Measurements from ENCODE around the gene SVIL.

The SVIL gene

GRCh38 chr10:29420744-29421143 lies 214.0 kb downstream of the SVIL start:
- DNase-seq: no peak
- peaks cover 0 to 5% (median 1%) of the 10 kb centered on the region in 4 donors for H3K4me1 ChIP-seq
- no peaks in the 10 kb centered on the region for H3K27me3 ChIP-seq
- intact Hi-C loops (cut with DNase I; ENCODE audit: low total_unique reads): no loop called here
- peaks cover 18 to 54% (median 47%) of the 10 kb centered on the region in 3 donors for H3K36me3 ChIP-seq
- no peak overlapping the region for H3K4me3 ChIP-seq
- no peak overlapping the region for H3K27ac ChIP-seq
- no peaks in the 10 kb centered on the region for H3K9me3 ChIP-seq
- no peak for TF ChIP-seq CTCF (IDR thresholded peaks at IDR 0.05)

GRCh38 chr10:29417324-29417723 lies 217.4 kb downstream of the SVIL start:
- intact Hi-C loops (cut with DNase I; ENCODE audit: low total_unique reads): no loop called here
- Histone ChIP-seq H3K36me3 (peaks cover 12 to 42% (median 36%) of the 10 kb centered on the region in 3 donors), H3K4me1 (peaks cover 0 to 32% (median 12%) of the 10 kb centered on the region in 4 donors), H3K27ac (no peak overlapping the region), H3K9me3 (no peaks in the 10 kb centered on the region), H3K27me3 (no peaks in the 10 kb centered on the region), H3K4me3 (no peak overlapping the region)
- DNase-seq: no peak
- TF ChIP-seq CTCF (IDR thresholded peaks at IDR 0.05): no peak

- H3K27ac ChIP-seq: no peak overlapping the region
- no peaks in the 10 kb centered on the region for H3K9me3 ChIP-seq
- H3K4me3 ChIP-seq: no peak overlapping the region
- TF ChIP-seq CTCF (IDR thresholded peaks at IDR 0.05): no peak
- peaks cover 0 to 28% (median 21%) of the 10 kb centered on the region in 3 donors for H3K36me3 ChIP-seq
- peaks cover 0 to 46% (median 18%) of the 10 kb centered on the region in 4 donors for H3K4me1 ChIP-seq
- intact Hi-C loops (cut with DNase I; ENCODE audit: low total_unique reads): no loop called here
- no peak for DNase-seq
- no peaks in the 10 kb centered on the region for H3K27me3 ChIP-seq
These were observed 218.9 kb downstream of the SVIL start for GRCh38 chr10:29415876-29416275.

GRCh38 chr10:29414501-29414900 lies 220.3 kb downstream of the SVIL start:
- Histone ChIP-seq H3K36me3 (peaks cover 0 to 19% (median 16%) of the 10 kb centered on the region in 3 donors), H3K27ac (no peak overlapping the region), H3K9me3 (no peaks in the 10 kb centered on the region), H3K27me3 (no peaks in the 10 kb centered on the region), H3K4me1 (peaks cover 0 to 54% (median 19%) of the 10 kb centered on the region in 4 donors), H3K4me3 (no peak overlapping the region)
- no peak for TF ChIP-seq CTCF (IDR thresholded peaks at IDR 0.05)
- intact Hi-C loops (cut with DNase I; ENCODE audit: low total_unique reads): no loop called here
- DNase-seq: no peak

- H3K9me3 ChIP-seq: no peaks in the 10 kb centered on the region
- H3K36me3 ChIP-seq: peaks cover 0 to 11% (median 10%) of the 10 kb centered on the region in 3 donors
- peaks cover 0 to 57% (median 25%) of the 10 kb centered on the region in 4 donors for H3K4me1 ChIP-seq
- no peak for DNase-seq
- H3K27me3 ChIP-seq: no peaks in the 10 kb centered on the region
- no peak overlapping the region for H3K4me3 ChIP-seq
- TF ChIP-seq CTCF (IDR thresholded peaks at IDR 0.05): no peak
- peak overlapping the region; percentile 29 to 48 for H3K27ac ChIP-seq
- intact Hi-C loops (cut with DNase I; ENCODE audit: low total_unique reads): no loop called here
These were observed 222.3 kb downstream of the SVIL start for GRCh38 chr10:29412485-29412884.
